GM23338 (cell line): ENCODE results near the gene HCAR2. TPM values are rescaled to one million over a fixed set of nuclear protein-coding genes. Genes with fewer than 3 reads are reported as not detected.

Experiments
- ATAC-seq: fragments of 200-7000 bp; cut with Tn5 transposase; 3 replicates; pipeline ENCODE4 v1.9.1; 2020
- DNase-seq: peaks from one replicate; pipeline ENCODE4 v3.0.0-alpha.2; 2015; ENCODE audit warnings: low spot score
- H2AFZ ChIP-seq: fragments of 200-600 bp; sonication (generic); 2 replicates; pipeline ENCODE4 v1.8.0; 2016; ENCODE audit warnings: antibody characterized with exemption, mild to moderate bottlenecking, moderate library complexity
- H3F3A ChIP-seq: fragments of 200-600 bp; sonication (generic); replicated peaks from 2 replicates; pipeline ENCODE4 v1.8.0; 2017; ENCODE audit warnings: antibody characterized with exemption, mixed run types, low read depth
- H3K27ac ChIP-seq: fragments of 200-600 bp; sonication (generic); 2 replicates; pipeline ENCODE4 v1.6.1; 2016; ENCODE audit warnings: low read depth
- H3K27me3 ChIP-seq: fragments of 200-600 bp; sonication (generic); 2 replicates; pipeline ENCODE4 v1.8.0; 2016; ENCODE audit warnings: mild to moderate bottlenecking, mixed run types, moderate library complexity; ENCODE audit not compliant: insufficient read depth
- H3K36me3 ChIP-seq: fragments of 200-600 bp; sonication (generic); 2 replicates; pipeline ENCODE4 v1.8.0; 2016; ENCODE audit warnings: mild to moderate bottlenecking; ENCODE audit not compliant: insufficient read depth
- H3K4me1 ChIP-seq: fragments of 200-600 bp; sonication (generic); 2 replicates; pipeline ENCODE4 v1.8.0; 2016; ENCODE audit warnings: mild to moderate bottlenecking, moderate library complexity; ENCODE audit not compliant: insufficient read depth
- H3K4me2 ChIP-seq: fragments of 200-600 bp; sonication (generic); 2 replicates; pipeline ENCODE4 v1.7.1; 2017; ENCODE audit warnings: mixed run types
- H3K4me3 ChIP-seq: fragments of 200-600 bp; sonication (generic); 2 replicates; pipeline ENCODE4 v1.6.1; 2016; ENCODE audit warnings: mixed run types
- H3K79me2 ChIP-seq: fragments of 200-600 bp; sonication (generic); replicated peaks from 2 replicates; pipeline ENCODE4 v1.8.0; 2017; ENCODE audit warnings: mild to moderate bottlenecking; ENCODE audit not compliant: insufficient read depth
- H3K9me2 ChIP-seq: fragments of 200-600 bp; sonication (generic); 2 replicates; pipeline ENCODE4 v1.8.0; 2017; ENCODE audit not compliant: insufficient read depth
- H4K20me1 ChIP-seq: fragments of 200-600 bp; sonication (generic); replicated peaks from 2 replicates; pipeline ENCODE4 v1.8.0; 2017; ENCODE audit warnings: mild to moderate bottlenecking; ENCODE audit not compliant: insufficient read depth
- H3K27ac Mint-ChIP-seq: 2 replicates; pipeline ENCODE4 v1.8.0; 2020; ENCODE audit warnings: inconsistent platforms, mild to moderate bottlenecking, moderate library complexity, mixed read lengths
- H3K27me3 Mint-ChIP-seq: 3 replicates; pipeline ENCODE4 v1.8.0; 2022; ENCODE audit warnings: low read depth, mild to moderate bottlenecking, moderate library complexity, mixed read lengths, inconsistent platforms; ENCODE audit not compliant: insufficient read depth, poor library complexity
- H3K36me3 Mint-ChIP-seq: 3 replicates; pipeline ENCODE4 v1.8.0; 2021; ENCODE audit warnings: low read depth, mild to moderate bottlenecking, inconsistent platforms, moderate library complexity, mixed read lengths
- H3K4me1 Mint-ChIP-seq: 3 replicates; pipeline ENCODE4 v1.8.0; 2020; ENCODE audit warnings: mild to moderate bottlenecking, inconsistent platforms, mixed read lengths
- H3K4me3 Mint-ChIP-seq: 3 replicates; pipeline ENCODE4 v1.8.0; 2021; ENCODE audit warnings: moderate library complexity, mild to moderate bottlenecking, inconsistent platforms, mixed read lengths
- H3K9me3 Mint-ChIP-seq: 3 replicates; pipeline ENCODE4 v1.8.0; 2020; ENCODE audit warnings: moderate library complexity, mild to moderate bottlenecking, inconsistent platforms, mixed read lengths
- CREB1 ChIP-seq: fragments of 250-450 bp; sonication (Bioruptor Pico); IDR thresholded peaks from 2 replicates; pipeline ENCODE4 v1.5.0; 2020; ENCODE audit warnings: low read depth, mild to moderate bottlenecking, moderate library complexity
- EZH2 ChIP-seq: fragments of 200-600 bp; sonication (generic); IDR thresholded peaks from one replicate; pipeline ENCODE4 v1.8.0; 2017; ENCODE audit warnings: antibody characterized with exemption, mild to moderate bottlenecking, low read depth; ENCODE audit not compliant: unreplicated experiment
- JUNB ChIP-seq: IDR thresholded peaks from one replicate; pipeline ENCODE4 v1.6.1; 2016; ENCODE audit warnings: antibody characterized with exemption; ENCODE audit not compliant: unreplicated experiment
- REST ChIP-seq: IDR thresholded peaks from one replicate; pipeline ENCODE4 v1.6.1; 2018; ENCODE audit warnings: antibody characterized with exemption; ENCODE audit not compliant: unreplicated experiment
- STAT1 ChIP-seq: IDR thresholded peaks from one replicate; pipeline ENCODE4 v1.6.1; 2016; ENCODE audit warnings: antibody characterized with exemption; ENCODE audit not compliant: unreplicated experiment
- ZNF331 ChIP-seq: fragments of 250-450 bp; sonication (Bioruptor Pico); IDR thresholded peaks from 2 replicates; pipeline ENCODE4 v1.5.0; 2020; ENCODE audit warnings: low read depth, mild to moderate bottlenecking, moderate library complexity
- polyA plus RNA-seq: library from polyadenylated mRNA; unstranded; fragments of >200 nt; fragmentation: Nextera tagmentation; extraction: Ambion mirVana; gene quantifications from 2 replicates; pipeline ENCODE4 v1.2.1, GENCODE V29; 2016
- total RNA-seq: library from RNA; depleted of rRNA; stranded (reverse); fragments of >200 nt; shearing (Covaris generic); gene quantifications from 2 replicates; pipeline ENCODE4 v1.2.3, GENCODE V29; 2014
- TF ChIP-seq, protein P1 (sequence below), 2 experiments: fragments of 200-600 bp in 1 of 2; sonication (generic) in 1 of 2; conservative IDR thresholded peaks; 2 replicates each; pipeline versions ENCODE4 v1.5.1 to v1.6.1; 2016 to 2017; ENCODE audit warnings: antibody characterized with exemption in 2 of 2, low read depth in 2 of 2, mild to moderate bottlenecking in 2 of 2, moderate library complexity in 1 of 2
- TF ChIP-seq, protein P2 (sequence below): IDR thresholded peaks from 2 replicates; pipeline ENCODE4 v1.6.1; 2016; ENCODE audit warnings: antibody characterized with exemption

Gene HCAR2
- total and polyA plus RNA-seq, 2 experiments from 2014 or later: not detected

- H3K4me1 Mint-ChIP-seq: peaks cover 3% of the 10 kb centered on the region
These were observed 16.6 kb downstream of the HCAR2 start for GRCh38 chr12:122686538-122686937.

GRCh38 chr12:122684297-122684813 lies 18.8 kb downstream of the HCAR2 start:
- no peak overlapping the region for H3K4me3 Mint-ChIP-seq
- no peaks in the 10 kb centered on the region for H4K20me1 ChIP-seq

More at GRCh38 chr12:122686538-122686937, 16.6 kb downstream of the HCAR2 start:
- no peak overlapping the region for H3K27ac ChIP-seq
- H3K4me3 ChIP-seq: no peak overlapping the region
- H3K79me2 ChIP-seq: no peaks in the 10 kb centered on the region
- Mint-ChIP-seq H3K4me3 (no peak overlapping the region), H3K36me3 (no peaks in the 10 kb centered on the region), H3K9me3 (no peaks in the 10 kb centered on the region), H3K27ac (no peak overlapping the region), H3K27me3 (peaks cover 2% of the 10 kb centered on the region)
- no peaks in the 10 kb centered on the region for H3F3A ChIP-seq
- no peak for DNase-seq
- TF ChIP-seq EZH2 (no peak), REST (no peak)
- TF ChIP-seq, protein P1, sequence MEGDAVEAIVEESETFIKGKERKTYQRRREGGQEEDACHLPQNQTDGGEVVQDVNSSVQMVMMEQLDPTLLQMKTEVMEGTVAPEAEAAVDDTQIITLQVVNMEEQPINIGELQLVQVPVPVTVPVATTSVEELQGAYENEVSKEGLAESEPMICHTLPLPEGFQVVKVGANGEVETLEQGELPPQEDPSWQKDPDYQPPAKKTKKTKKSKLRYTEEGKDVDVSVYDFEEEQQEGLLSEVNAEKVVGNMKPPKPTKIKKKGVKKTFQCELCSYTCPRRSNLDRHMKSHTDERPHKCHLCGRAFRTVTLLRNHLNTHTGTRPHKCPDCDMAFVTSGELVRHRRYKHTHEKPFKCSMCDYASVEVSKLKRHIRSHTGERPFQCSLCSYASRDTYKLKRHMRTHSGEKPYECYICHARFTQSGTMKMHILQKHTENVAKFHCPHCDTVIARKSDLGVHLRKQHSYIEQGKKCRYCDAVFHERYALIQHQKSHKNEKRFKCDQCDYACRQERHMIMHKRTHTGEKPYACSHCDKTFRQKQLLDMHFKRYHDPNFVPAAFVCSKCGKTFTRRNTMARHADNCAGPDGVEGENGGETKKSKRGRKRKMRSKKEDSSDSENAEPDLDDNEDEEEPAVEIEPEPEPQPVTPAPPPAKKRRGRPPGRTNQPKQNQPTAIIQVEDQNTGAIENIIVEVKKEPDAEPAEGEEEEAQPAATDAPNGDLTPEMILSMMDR (conservative IDR thresholded peaks at IDR 0.05; ENCODE audit: low read depth in 2 of 2): no peak
- H4K20me1 ChIP-seq: no peaks in the 10 kb centered on the region
- H3K27me3 ChIP-seq: no peaks in the 10 kb centered on the region
- no peak overlapping the region for H3K4me2 ChIP-seq
- no peaks in the 10 kb centered on the region for H3K9me2 ChIP-seq
- no peak for ATAC-seq
- no peak overlapping the region for H2AFZ ChIP-seq
- no peaks in the 10 kb centered on the region for H3K36me3 ChIP-seq
- no peaks in the 10 kb centered on the region for H3K4me1 ChIP-seq

More at GRCh38 chr12:122684297-122684813, 18.8 kb downstream of the HCAR2 start:
- no peaks in the 10 kb centered on the region for H3K4me1 ChIP-seq
- Mint-ChIP-seq H3K36me3 (no peaks in the 10 kb centered on the region), H3K4me1 (no peaks in the 10 kb centered on the region), H3K27me3 (peaks cover 4% of the 10 kb centered on the region), H3K9me3 (no peaks in the 10 kb centered on the region), H3K27ac (no peak overlapping the region)
- TF ChIP-seq STAT1: no peak
- no peak for TF ChIP-seq CREB1 (CRISPR knock-in tag)
- TF ChIP-seq, protein P1 (conservative IDR thresholded peaks at IDR 0.05; ENCODE audit: low read depth in 2 of 2): no peak
- no peak for TF ChIP-seq EZH2
- TF ChIP-seq, protein P2, sequence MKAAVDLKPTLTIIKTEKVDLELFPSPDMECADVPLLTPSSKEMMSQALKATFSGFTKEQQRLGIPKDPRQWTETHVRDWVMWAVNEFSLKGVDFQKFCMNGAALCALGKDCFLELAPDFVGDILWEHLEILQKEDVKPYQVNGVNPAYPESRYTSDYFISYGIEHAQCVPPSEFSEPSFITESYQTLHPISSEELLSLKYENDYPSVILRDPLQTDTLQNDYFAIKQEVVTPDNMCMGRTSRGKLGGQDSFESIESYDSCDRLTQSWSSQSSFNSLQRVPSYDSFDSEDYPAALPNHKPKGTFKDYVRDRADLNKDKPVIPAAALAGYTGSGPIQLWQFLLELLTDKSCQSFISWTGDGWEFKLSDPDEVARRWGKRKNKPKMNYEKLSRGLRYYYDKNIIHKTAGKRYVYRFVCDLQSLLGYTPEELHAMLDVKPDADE: no peak
- TF ChIP-seq ZNF331 (CRISPR knock-in tag): no peak
- no peak for TF ChIP-seq JUNB
- no peak overlapping the region for H3K4me3 ChIP-seq
- ATAC-seq (no peak), DNase-seq (no peak)
- H3K27ac ChIP-seq: no peak overlapping the region
- H3K27me3 ChIP-seq: no peaks in the 10 kb centered on the region
- H3K9me2 ChIP-seq: no peaks in the 10 kb centered on the region
- no peak overlapping the region for H2AFZ ChIP-seq
- no peaks in the 10 kb centered on the region for H3K36me3 ChIP-seq
- H3K79me2 ChIP-seq: no peaks in the 10 kb centered on the region
- no peaks in the 10 kb centered on the region for H3F3A ChIP-seq
- no peak overlapping the region for H3K4me2 ChIP-seq
